T-helper 9 cell (primary cell): ENCODE data around the gene CDKN2A.

Experiments
- DNase-seq: peaks from one replicate; pipeline ENCODE4 v3.0.0-alpha.2; 2020

The CDKN2A gene

DNA sequence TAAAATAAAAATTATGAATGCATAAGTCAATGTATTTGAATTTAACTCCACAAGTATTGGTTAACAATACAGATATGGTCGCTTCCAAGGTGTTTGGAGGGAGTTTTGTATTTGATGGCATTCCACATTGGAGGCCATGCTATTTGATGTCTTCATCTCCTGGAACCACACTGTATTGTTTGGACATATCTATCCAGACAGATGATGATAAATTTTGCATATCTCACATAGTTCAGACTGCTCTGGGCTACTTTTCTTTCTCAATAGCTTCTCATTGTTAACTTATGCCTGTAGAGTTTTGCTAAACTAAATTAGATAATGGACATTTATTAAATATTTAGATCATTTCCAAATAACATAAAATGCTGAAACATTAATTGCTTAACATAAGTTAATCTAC, 58.0 kb downstream of the CDKN2A start:
- no peak for DNase-seq

DNA sequence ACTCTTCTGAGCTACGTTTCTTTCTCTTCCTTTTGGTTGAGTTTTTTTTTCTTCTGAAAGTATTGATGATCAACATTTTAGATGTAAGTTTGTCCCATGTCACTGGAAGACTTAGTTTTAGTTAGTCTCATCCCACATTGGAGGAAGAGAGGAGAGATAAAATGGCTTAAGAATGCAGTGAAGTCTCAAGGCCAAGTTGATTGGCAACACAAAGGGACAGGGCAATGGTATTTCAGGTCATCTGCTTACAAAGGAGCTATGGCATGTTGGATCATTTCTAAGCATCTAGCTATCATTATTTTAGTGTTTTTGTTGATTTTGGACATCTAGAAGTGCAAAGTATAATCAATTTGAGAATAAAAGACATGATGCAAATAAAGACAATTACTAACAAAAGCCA, 58.6 kb downstream of the CDKN2A start:
- DNase-seq, result no peak

DNA sequence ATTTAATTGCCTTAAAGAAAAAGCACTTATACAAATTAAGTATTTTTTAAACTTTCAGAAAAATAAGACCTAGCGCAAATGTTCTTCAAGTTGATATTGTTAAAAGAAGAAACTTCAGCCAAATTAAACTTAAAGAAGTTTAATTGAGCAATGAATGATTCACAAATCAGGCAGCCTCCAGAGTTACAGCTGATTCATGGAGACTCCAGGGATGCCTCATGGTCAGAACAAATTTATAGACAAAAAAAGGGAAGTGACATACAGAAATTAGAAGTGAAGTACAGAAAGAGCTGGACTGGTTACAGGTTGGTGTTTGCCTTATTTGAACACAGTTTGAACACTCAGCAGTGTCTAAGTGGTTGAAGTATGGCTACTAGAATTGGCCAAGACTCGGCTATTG, 60.3 kb downstream of the CDKN2A start:
- no peak for DNase-seq

DNA sequence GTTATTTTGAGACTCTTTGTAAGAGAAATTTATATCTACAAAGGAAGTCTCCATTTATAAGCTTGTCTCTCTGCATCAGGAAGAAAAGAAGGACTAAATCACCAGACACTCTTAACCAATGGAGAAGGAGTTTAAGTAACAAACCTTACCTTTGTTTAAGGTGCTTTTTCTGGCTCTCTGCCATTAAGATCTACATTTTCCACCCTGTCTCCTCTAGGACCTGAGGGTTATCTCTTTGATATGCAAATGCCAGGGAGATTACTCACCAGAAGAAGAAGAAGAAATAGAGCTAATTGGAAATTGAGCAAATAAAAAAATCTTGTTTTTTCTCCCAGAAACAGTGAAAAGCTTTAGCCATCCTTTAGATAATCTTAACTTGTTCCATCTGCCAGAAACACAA, 60.9 kb downstream of the CDKN2A start:
- DNase-seq, result no peak

DNA sequence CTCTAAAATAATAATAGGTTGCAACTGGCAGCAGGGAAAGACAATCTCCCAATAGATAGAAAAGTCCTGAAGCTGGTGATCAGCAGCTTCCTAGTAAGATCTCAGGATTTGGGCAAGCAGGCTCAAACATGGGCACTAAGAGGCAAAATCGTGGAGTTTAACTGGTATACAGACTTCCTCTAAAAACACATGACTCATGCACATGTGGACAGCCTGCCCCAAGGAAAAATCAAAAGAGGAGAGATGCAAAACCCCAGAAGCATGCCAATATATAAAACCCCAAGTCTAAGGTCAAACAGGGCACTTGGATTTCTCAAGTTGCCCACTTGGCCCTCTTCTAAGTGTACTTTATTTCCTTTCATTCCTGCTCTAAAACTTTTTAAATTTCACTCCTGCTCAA, 62.8 kb downstream of the CDKN2A start:
- DNase-seq, result no peak

DNA sequence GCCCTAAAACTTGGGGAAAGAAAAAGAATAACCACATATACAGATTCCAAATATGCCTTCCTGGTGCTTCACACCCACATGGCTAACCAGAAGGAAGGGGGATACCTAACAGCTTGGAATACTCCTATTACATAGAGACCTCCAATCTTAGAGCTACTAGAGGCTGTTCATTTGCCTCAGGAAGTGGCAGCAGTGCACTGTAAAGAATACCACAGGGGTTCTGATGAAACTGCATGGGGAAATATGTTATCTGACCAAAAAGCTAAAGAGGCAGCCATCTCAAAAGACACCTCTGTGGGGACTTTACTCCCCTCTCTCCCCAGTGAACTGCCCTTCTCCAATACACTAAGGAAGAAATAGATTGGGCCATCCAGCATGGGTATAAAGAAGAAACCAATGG, 66.4 kb downstream of the CDKN2A start:
- DNase-seq, result no peak

DNA sequence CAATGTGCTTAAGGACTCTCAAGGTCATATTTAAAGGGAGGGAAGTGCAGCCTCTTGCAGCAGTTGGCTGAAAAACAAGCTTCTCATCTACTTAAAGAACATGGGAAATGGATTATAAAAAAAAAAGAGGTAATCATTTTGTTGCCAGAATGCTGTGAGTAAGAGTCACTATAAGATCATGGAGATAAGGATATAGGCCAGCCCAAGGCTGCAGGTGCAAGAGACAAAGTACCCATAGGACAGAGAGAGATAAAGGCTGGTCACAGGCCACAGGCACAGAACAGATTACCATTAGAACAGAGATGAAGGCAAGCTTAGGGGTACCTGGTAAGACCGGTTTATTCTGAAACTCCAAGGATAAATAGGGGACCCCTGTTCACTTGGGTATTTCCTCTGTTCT, 70.5 kb downstream of the CDKN2A start:
- DNase-seq, result no peak

DNA sequence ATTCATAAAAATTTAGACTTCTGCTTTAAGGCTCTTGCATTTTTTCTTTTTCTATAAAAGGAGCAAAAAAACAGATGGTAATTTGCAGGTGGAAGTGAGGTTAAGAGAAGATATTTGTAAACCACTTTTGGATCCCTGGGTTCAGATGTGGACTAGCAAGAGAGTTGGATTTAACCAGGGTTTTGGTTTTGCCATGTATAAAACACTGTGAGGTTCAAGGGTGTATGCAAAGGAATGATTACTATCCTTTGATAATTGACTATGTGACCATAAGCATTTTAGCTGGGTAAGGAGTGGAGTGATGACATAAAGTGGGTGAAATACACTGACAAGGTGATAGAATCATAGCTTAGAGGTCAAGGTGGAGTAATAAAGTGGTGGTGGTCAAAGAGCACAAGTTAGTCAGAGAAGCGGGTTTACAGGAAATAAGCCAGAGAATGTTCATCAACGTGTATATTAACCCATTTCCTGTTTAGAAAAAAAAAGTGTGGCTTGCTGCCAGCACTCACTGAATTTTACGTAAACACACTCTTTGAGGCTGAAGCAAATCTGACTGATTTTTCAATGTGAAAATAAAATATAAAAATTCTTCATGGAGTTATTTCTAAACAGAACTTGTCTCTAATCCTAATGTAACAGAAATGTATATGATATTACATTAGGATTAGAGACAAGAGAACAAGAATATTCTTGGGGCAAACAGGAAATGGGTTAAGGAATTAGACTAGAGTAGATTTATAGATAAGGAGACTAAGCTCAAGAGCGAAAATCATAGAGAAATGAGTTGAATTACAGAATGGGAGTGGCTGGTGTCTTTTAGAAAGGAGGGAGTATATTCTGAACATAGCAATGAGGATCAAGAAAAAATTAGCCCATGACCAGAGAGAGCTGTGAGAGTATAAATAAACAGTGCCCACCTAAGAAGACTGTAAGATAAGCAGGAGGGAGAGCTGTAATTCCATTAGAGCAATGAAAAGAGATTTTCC, 74.5 kb downstream of the CDKN2A start:
- DNase-seq, result no peak
